ENCODE data around the gene SLC8A3. TPM values are rescaled to one million over a fixed set of nuclear protein-coding genes. Genes with fewer than 3 reads are reported as not detected.

SLC8A3 gene
- total and polyA plus RNA-seq, 2 of the 13 experiments (the other 11 are each of a cell fraction or from before 2014, with no cell fraction given): 0.01 to 0.02 TPM

DNA sequence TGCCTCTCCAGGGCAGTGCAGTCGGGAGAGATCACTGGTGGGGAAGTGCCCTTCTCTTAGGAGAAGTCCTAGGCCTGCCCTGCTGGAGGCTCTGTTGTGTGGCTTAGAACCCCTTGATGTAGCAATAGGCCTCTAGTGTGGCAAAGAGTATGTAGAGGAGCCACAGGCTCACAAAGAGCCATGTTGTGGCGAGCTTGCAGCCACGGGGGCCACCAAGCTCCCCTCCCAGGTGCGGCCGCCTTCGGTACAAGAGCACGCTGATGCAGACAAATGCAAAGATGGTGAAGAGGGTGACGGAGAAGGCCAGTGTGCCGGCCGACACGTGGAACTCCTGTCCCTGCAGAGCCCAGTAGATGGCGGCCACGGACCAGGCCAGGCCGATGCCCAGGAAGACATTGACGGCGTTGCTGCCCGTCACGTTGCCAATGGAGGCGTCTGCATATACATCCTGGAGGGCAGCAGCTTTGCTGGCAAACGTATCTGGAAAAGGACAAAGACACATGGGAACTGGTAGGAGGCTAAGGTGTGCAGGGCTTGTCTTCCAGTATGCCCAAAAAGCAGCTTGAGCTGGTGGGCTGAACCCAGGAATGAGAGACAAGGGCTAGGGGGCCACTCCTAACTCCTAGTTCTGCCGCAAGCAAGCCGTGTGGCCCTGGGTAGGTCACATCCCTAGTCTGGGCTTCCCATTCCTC is 142.8 kb downstream of the SLC8A3 start (continued):
- no peak for TF ChIP-seq ZNF430 (CRISPR knock-in tag; IDR thresholded peaks at IDR 0.05)
- TF ChIP-seq ZNF775 (CRISPR knock-in tag; IDR thresholded peaks at IDR 0.05; ENCODE audit: borderline replicate concordance): 0 out of 2 replicates have a peak, but pooled peaks have one; percentile 58
- peak; percentile 67 for TF ChIP-seq CCDC6 (CRISPR knock-in tag; IDR thresholded peaks at IDR 0.05)
- no peak for TF ChIP-seq ARHGAP35 (CRISPR knock-in tag; IDR thresholded peaks at IDR 0.05; ENCODE audit: borderline replicate concordance)
- peak; percentile 61; the same call in 1 of the 2 replicates for TF ChIP-seq JUN (CRISPR knock-in tag; IDR thresholded peaks at IDR 0.05)
- TF ChIP-seq BRD4 (CRISPR knock-in tag; IDR thresholded peaks at IDR 0.05): peak; percentile 96
- TF ChIP-seq RARG (CRISPR knock-in tag; IDR thresholded peaks at IDR 0.05; ENCODE audit: low read depth): 0 out of 2 replicates have a peak, but pooled peaks have one; percentile 60
- peak; percentile 73 for TF ChIP-seq ZSCAN22 (CRISPR knock-in tag; IDR thresholded peaks at IDR 0.05)
- no peak; the same call in 1 of the 2 replicates for TF ChIP-seq ZNF567 (CRISPR knock-in tag; IDR thresholded peaks at IDR 0.05; ENCODE audit: borderline replicate concordance)
- no peak for TF ChIP-seq HOXA7 (CRISPR knock-in tag; IDR thresholded peaks at IDR 0.05)
- TF ChIP-seq ZNF616 (CRISPR knock-in tag; IDR thresholded peaks at IDR 0.05; ENCODE audit: low read depth): 0 out of 2 replicates have a peak, but pooled peaks have one; percentile 30
- TF ChIP-seq ZNF3 (CRISPR knock-in tag; IDR thresholded peaks at IDR 0.05): no peak
- peak; percentile 62 for TF ChIP-seq PAXIP1 (CRISPR knock-in tag; conservative IDR thresholded peaks at IDR 0.05)
- TF ChIP-seq ZBED4 (CRISPR knock-in tag; IDR thresholded peaks at IDR 0.05; ENCODE audit: borderline replicate concordance): 0 out of 2 replicates have a peak, but pooled peaks have one; percentile 42
- peak; percentile 77; the same call in 1 of the 2 replicates for TF ChIP-seq CREBL2 (CRISPR knock-in tag; IDR thresholded peaks at IDR 0.05; ENCODE audit: borderline replicate concordance)
- 0 out of 2 replicates have a peak, but pooled peaks have one; percentile 34 for TF ChIP-seq TFE3 (CRISPR knock-in tag; IDR thresholded peaks at IDR 0.05)
- TF ChIP-seq ZNF737 (CRISPR knock-in tag; IDR thresholded peaks at IDR 0.05; ENCODE audit: borderline replicate concordance): no peak
- no peak for TF ChIP-seq SIN3B (IDR thresholded peaks at IDR 0.05; ENCODE audit: low read length)
- TF ChIP-seq ZNF180 (CRISPR knock-in tag; IDR thresholded peaks at IDR 0.05; ENCODE audit: borderline replicate concordance, low read depth): no peak
- TF ChIP-seq NPAS2 (CRISPR knock-in tag; IDR thresholded peaks at IDR 0.05; ENCODE audit: borderline replicate concordance): no peak
